GM12878 (cell line): Measurements from ENCODE around the gene KDM6A. TPM values are rescaled to one million over a fixed set of nuclear protein-coding genes. Genes with fewer than 3 reads are reported as not detected.

Source experiments
- ATAC-seq: fragments of 200-7000 bp; cut with Tn5 transposase; 3 replicates; pipeline ENCODE4 v1.9.1; 2020; ENCODE audit warnings: mild to moderate bottlenecking, moderate library complexity
- BruUV-seq: library from RNA; stranded (reverse); fragments of 400-500 nt; replicated peaks from 2 replicates; lab custom pipeline; 2021; lab: Mats Ljungman, UMichigan
- CTCF ChIA-PET: fragments of 300-600 bp; sonication (Branson Sonifier 250); formaldehyde crosslinking; extraction: SDS; loops from one replicate; lab custom pipeline; 2021; ENCODE audit warnings: inconsistent platforms; lab: Yijun Ruan, JAX
- POLR2A ChIA-PET: fragments of 350-600 bp; formaldehyde crosslinking; extraction: SDS; loops from one replicate; lab custom pipeline; 2021; ENCODE audit warnings: inconsistent platforms; lab: Charles Lee
- RAD21 ChIA-PET: fragments of 300-600 bp; sonication (Branson Sonifier 250); formaldehyde crosslinking; loops from one replicate; lab custom pipeline; 2023; ENCODE audit warnings: antibody characterized with exemption; ENCODE audit not compliant: unreplicated experiment; lab: Charles Lee
- SMC1A ChIA-PET: fragments of 300-600 bp; sonication (Branson Sonifier 250); formaldehyde crosslinking; loops from one replicate; lab custom pipeline; 2023; ENCODE audit not compliant: unreplicated experiment, uncharacterized antibody; lab: Charles Lee
- DNase-seq: peaks from one replicate; pipeline ENCODE4 v3.0.0-alpha.2; 2011; ENCODE audit warnings: low read depth, low spot score
- FAIRE-seq: peaks from 3 replicates; lab custom pipeline; 2011; peaks lifted over from hg19 to GRCh38; lab: Jason Lieb, UNC
- H2AFZ ChIP-seq: 2 replicates; pipeline ENCODE4 v1.6.0; 2011; ENCODE audit warnings: low read depth, low read length, control low read depth; ENCODE audit not compliant: control insufficient read depth
- H3K27ac ChIP-seq: 2 replicates; pipeline ENCODE4 v1.5.1; 2011; ENCODE audit warnings: control low read depth; ENCODE audit not compliant: control insufficient read depth, insufficient read depth
- H3K27me3 ChIP-seq, 2 experiments: replicated peaks in 1 of 2; 2 replicates each; pipeline versions ENCODE4 v1.6.0 to v1.6.1; 2011; ENCODE audit warnings: low read length in 1 of 2; ENCODE audit not compliant: control insufficient read depth in 2 of 2, insufficient read depth in 2 of 2
- H3K36me3 ChIP-seq, 2 experiments: 2 replicates each; pipeline ENCODE4 v1.5.1; 2011; ENCODE audit warnings: low read length in 1 of 2; ENCODE audit not compliant: control insufficient read depth in 2 of 2, insufficient read depth in 2 of 2
- H3K4me1 ChIP-seq: 2 replicates; pipeline ENCODE4 v1.6.1; 2011; ENCODE audit warnings: mild to moderate bottlenecking, low read length, moderate library complexity, mixed read lengths; ENCODE audit not compliant: control insufficient read depth, insufficient read depth
- H3K4me2 ChIP-seq: 2 replicates; pipeline ENCODE4 v1.6.0; 2011; ENCODE audit warnings: control low read depth; ENCODE audit not compliant: control insufficient read depth, insufficient read depth
- H3K4me3 ChIP-seq: fragments of 200-600 bp; sonication (generic); 2 replicates; pipeline ENCODE4 v1.5.1; 2016
- H3K79me2 ChIP-seq: 2 replicates; pipeline ENCODE4 v1.6.0; 2011; ENCODE audit warnings: low read length; ENCODE audit not compliant: control insufficient read depth, insufficient read depth
- H3K9ac ChIP-seq: 2 replicates; pipeline ENCODE4 v1.8.0; 2011; ENCODE audit warnings: low read length, control low read depth, mixed read lengths; ENCODE audit not compliant: control insufficient read depth, insufficient read depth
- H3K9me3 ChIP-seq: replicated peaks from 3 replicates; pipeline ENCODE4 v1.5.1; 2011; ENCODE audit warnings: mild to moderate bottlenecking, low read length; ENCODE audit not compliant: control insufficient read depth, insufficient read depth
- H4K20me1 ChIP-seq: 2 replicates; pipeline ENCODE4 v1.6.0; 2011; ENCODE audit not compliant: control insufficient read depth, insufficient read depth
- CBX5 ChIP-seq: sonication (generic); IDR thresholded peaks from 2 replicates; pipeline ENCODE4 v1.6.1; 2016; ENCODE audit warnings: low read depth, moderate library complexity, mild to moderate bottlenecking, inconsistent platforms
- CEBPZ ChIP-seq: fragments of 150-350 bp; IDR thresholded peaks from 2 replicates; pipeline ENCODE4 v1.6.1; 2016; ENCODE audit warnings: low read depth, low read length
- JUND ChIP-seq: IDR thresholded peaks from 2 replicates; pipeline ENCODE4 v1.6.1; 2012; ENCODE audit warnings: low read depth, mild to moderate bottlenecking, low read length, improper control_type of control experiment, moderate library complexity
- KLF5 ChIP-seq: fragments of 450-650 bp; IDR thresholded peaks from 2 replicates; pipeline ENCODE4 v1.6.1; 2014; ENCODE audit warnings: mild to moderate bottlenecking; ENCODE audit not compliant: partially characterized antibody
- MAX ChIP-seq: IDR thresholded peaks from 2 replicates; pipeline ENCODE4 v1.6.1; 2012; ENCODE audit warnings: low read depth, low read length, improper control_type of control experiment
- MEF2A ChIP-seq: IDR thresholded peaks from 2 replicates; pipeline ENCODE4 v1.6.1; 2011; ENCODE audit warnings: low read depth, mild to moderate bottlenecking, low read length, moderate library complexity; ENCODE audit not compliant: insufficient read depth
- MLLT1 ChIP-seq: fragments of 450-650 bp; IDR thresholded peaks from 2 replicates; pipeline ENCODE4 v1.6.1; 2016; ENCODE audit warnings: mild to moderate bottlenecking
- NFYB ChIP-seq: IDR thresholded peaks from 2 replicates; pipeline ENCODE4 v1.6.1; 2011; ENCODE audit warnings: low read depth, mild to moderate bottlenecking, low read length, improper control_type of control experiment, moderate library complexity; ENCODE audit not compliant: insufficient read depth
- PAX8 ChIP-seq: fragments of 450-650 bp; IDR thresholded peaks from 2 replicates; pipeline ENCODE4 v1.6.1; 2017; ENCODE audit warnings: mild to moderate bottlenecking, moderate library complexity
- RAD21 ChIP-seq: IDR thresholded peaks from 2 replicates; pipeline ENCODE4 v1.6.1; 2011; ENCODE audit warnings: mild to moderate bottlenecking, low read depth, low read length, moderate library complexity; ENCODE audit not compliant: insufficient read depth
- SREBF1 ChIP-seq: IDR thresholded peaks from 2 replicates; pipeline ENCODE4 v1.6.1; 2012; ENCODE audit warnings: mild to moderate bottlenecking, low read length
- ZNF384 ChIP-seq: IDR thresholded peaks from 2 replicates; pipeline ENCODE4 v1.6.1; 2012; ENCODE audit warnings: low read depth, mild to moderate bottlenecking, low read length, improper control_type of control experiment, borderline replicate concordance
- ZNF622 ChIP-seq: fragments of 450-650 bp; IDR thresholded peaks from 2 replicates; pipeline ENCODE4 v1.6.1; 2017; ENCODE audit warnings: mild to moderate bottlenecking, inconsistent platforms
- WGBS: methylation state at CpG from one replicate; pipeline ENCODE4 v1.1.6; 2016; ENCODE audit warnings: low lambda C conversion rate; ENCODE audit not compliant: insufficient replicate concordance, insufficient coverage; ENCODE audit errors: missing lambda C conversion rate; 5-methylcytosine and 5-hydroxymethylcytosine counted together
- in situ Hi-C: fragments of 300-500 bp; cut with MboI; formaldehyde crosslinking; loops from 9 replicates; pipeline ENCODE4 v1.14.3; 2018; ENCODE audit warnings: mixed read lengths
- intact Hi-C: fragments of 100-400 bp; cut with micrococcal nuclease; formaldehyde crosslinking; loops from one replicate; pipeline ENCODE4 v1.14.2; 2022; ENCODE audit not compliant: unreplicated experiment
- polyA plus RNA-seq, 11 experiments: library from polyadenylated mRNA; depleted of rRNA in 4 of 11; unstranded in 6 of 11; stranded (reverse) in 5 of 11; fragments of >200 nt; fragmentation: Nextera tagmentation in 4 of 11; fragmentation: Illumina TruSeq in 1 of 11; extraction: Ambion mirVana in 4 of 11; extraction: Trizol in 1 of 11; gene quantifications; 1 replicate in 1 of 11; 2 replicates in 10 of 11; pipeline versions ENCODE4 v1.2.1 to v1.2.3, GENCODE V29; 2011 to 2016; ENCODE audit warnings: inconsistent platforms in 2 of 11, missing spikeins in 2 of 11, low read depth in 1 of 11
- total RNA-seq, 4 experiments: library from RNA; depleted of rRNA in 3 of 4; stranded (reverse); fragments of >200 nt in 3 of 4; fragmentation: Illumina TruSeq in 1 of 4; extraction: Trizol in 1 of 4; gene quantifications; 2 replicates each; pipeline versions ENCODE4 v1.2.1 to v1.2.3, GENCODE V29; 2013 to 2021

Gene KDM6A
- total and polyA plus RNA-seq, 10 of the 15 experiments (the other 5 are each of a cell fraction or from before 2014, with no cell fraction given) = 7.9 to 29.0 (median 20.4) TPM

- BruUV-seq = no TSS peak
- ATAC-seq (no peak), DNase-seq (no peak), FAIRE-seq (no peak)
- TF ChIP-seq ZNF384 = no peak
- in situ Hi-C loops = no loop called here
- Histone ChIP-seq H3K36me3 (peaks cover 0 to 3% of the 10 kb centered on the region in 2 experiments; a peak in 3 of 4 replicates), H3K4me2 (no peak overlapping the region), H2AFZ (no peak overlapping the region), H3K9me3 (peaks cover 1% of the 10 kb centered on the region; the same call in 1 of the 3 replicates), H4K20me1 (no peaks in the 10 kb centered on the region), H3K4me3 (no peak overlapping the region), H3K79me2 (peaks cover 17% of the 10 kb centered on the region), H3K27me3 (no peaks in the 10 kb centered on the region), H3K4me1 (no peaks in the 10 kb centered on the region), H3K9ac (no peak overlapping the region), H3K27ac (no peak overlapping the region)
- ChIA-PET CTCF (no interaction called here), POLR2A (interaction anchor here (0.6 kb wide), 1 partner anchor 428 kb away, joined by 4 read pairs; no protein-coding TSS in a partner anchor), SMC1A (interaction anchor here (0.6 to 1.4 kb wide), 2 partner anchors 11 to 29 kb away, joined by 3 to 4 read pairs; no protein-coding TSS in a partner anchor), RAD21 (no interaction called here)
- 100% methylated on average over 1 of the region's 1 CpG for WGBS
- intact Hi-C loops = no loop called here
These were observed 94.2 kb downstream of the KDM6A start for GRCh38 chrX:44967221-44967620.

- Histone ChIP-seq H3K4me3 (no peak overlapping the region), H3K9ac (no peak overlapping the region), H3K4me2 (no peak overlapping the region), H3K27ac (no peak overlapping the region), H3K36me3 (peaks cover 0 to 3% of the 10 kb centered on the region in 2 experiments; a peak in 1 of 4 replicates), H3K4me1 (no peaks in the 10 kb centered on the region), H3K9me3 (peaks cover 11% of the 10 kb centered on the region), H3K27me3 (no peaks in the 10 kb centered on the region), H4K20me1 (no peaks in the 10 kb centered on the region), H3K79me2 (peaks cover 25% of the 10 kb centered on the region), H2AFZ (no peak overlapping the region)
- ATAC-seq = no peak
- intact Hi-C loops (no loop called here), in situ Hi-C loops (no loop called here)
- BruUV-seq = no TSS peak
- SMC1A ChIA-PET = interaction anchor here (0.8 kb wide), 1 partner anchor 13 kb away, joined by 3 read pairs; no protein-coding TSS in a partner anchor
- DNase-seq = no peak
- POLR2A ChIA-PET = no interaction called here
- RAD21 ChIA-PET = no interaction called here
- WGBS = 99% methylated on average over 3 of the region's 3 CpGs
- CTCF ChIA-PET = interaction anchor here (1.4 kb wide), 1 partner anchor 65 kb away, joined by 3 read pairs; no protein-coding TSS in a partner anchor
- FAIRE-seq = no peak
- TF ChIP-seq CBX5 (no peak), MEF2A (no peak), MLLT1 (no peak), NFYB (no peak), CEBPZ (no peak), MAX (no peak), KLF5 (no peak), RAD21 (no peak), ZNF622 (no peak), SREBF1 (no peak), JUND (no peak), PAX8 (no peak)
These were observed 97.7 kb downstream of the KDM6A start for GRCh38 chrX:44970709-44971108.
